Measurements from ENCODE around the gene OMD.
A peak's percentile ranks its signal among the peaks of the same experiment; 100 is the strongest.

Gene OMD

GRCh38 chr9:92408747-92409478 is 15.4 kb downstream of the OMD start:
- no peak for DNase-seq

GRCh38 chr9:92407818-92408217 is 16.5 kb downstream of the OMD start:
- no peak for DNase-seq

GRCh38 chr9:92406477-92406876 is 17.8 kb downstream of the OMD start:
- peak; percentile 52 to 53 for DNase-seq

- DNase-seq, result no peak
Measured at GRCh38 chr9:92405818-92406217, 18.5 kb downstream of the OMD start.

GRCh38 chr9:92404042-92404836 is 20.0 kb downstream of the OMD start, which contains the start of gene OGN:
OGN (minus strand) TSS chr9:92404578; CDS start chr9:92403407, 1,171 bp downstream.
- DNase-seq, result no peak

GRCh38 chr9:92402826-92403745 is 21.2 kb downstream of the OMD start:
- no peak for DNase-seq

GRCh38 chr9:92402360-92402759 is 21.9 kb downstream of the OMD start:
- no peak for DNase-seq

- DNase-seq, result no peak
Measured at GRCh38 chr9:92397853-92398252, 26.4 kb downstream of the OMD start.

GRCh38 chr9:92395617-92396016 is 28.7 kb downstream of the OMD start:
- no peak for DNase-seq

GRCh38 chr9:92393686-92394085 is 30.6 kb downstream of the OMD start:
- no peak for DNase-seq

GRCh38 chr9:92392690-92393089 is 31.6 kb downstream of the OMD start:
- no peak for DNase-seq

GRCh38 chr9:92385953-92386352 is 38.3 kb downstream of the OMD start:
- DNase-seq, result no peak

- DNase-seq, result no peak
Measured at GRCh38 chr9:92385477-92385876, 38.8 kb downstream of the OMD start.

- DNase-seq, result no peak
Measured at GRCh38 chr9:92385001-92385400, 39.3 kb downstream of the OMD start.

GRCh38 chr9:92384375-92384774 is 39.9 kb downstream of the OMD start:
- DNase-seq, result no peak

- no peak for DNase-seq
Measured at GRCh38 chr9:92381775-92382174, 42.5 kb downstream of the OMD start.

GRCh38 chr9:92380603-92381002 is 43.7 kb downstream of the OMD start:
- DNase-seq, result no peak

- peak in 1 of 2 donors; percentile 13 for DNase-seq
Measured at GRCh38 chr9:92378865-92379560, 45.3 kb downstream of the OMD start.

GRCh38 chr9:92377876-92378275 is 46.4 kb downstream of the OMD start:
- DNase-seq, result no peak

GRCh38 chr9:92373167-92373566 is 51.1 kb downstream of the OMD start:
- no peak for DNase-seq

GRCh38 chr9:92369075-92369474 is 55.2 kb downstream of the OMD start:
- no peak for DNase-seq
